Measurements from ENCODE around the gene PRKCE. TPM values are rescaled to one million over a fixed set of nuclear protein-coding genes. Genes with fewer than 3 reads are reported as not detected.
A peak's percentile ranks its signal among the peaks of the same experiment; 100 is the strongest.

The PRKCE gene
- total and polyA plus RNA-seq, 11 donors, result 4.1 to 22.3 (median 16.2) TPM

- H3K4me1 ChIP-seq, result peaks cover 0 to 25% (median 13%) of the 10 kb centered on the region in 12 donors
- H3K27ac ChIP-seq, result no peak overlapping the region
- WGBS, 4 donors, result 84 to 88% (median 85%) methylated on average over 12 of the region's 12 CpGs
- no peaks in the 10 kb centered on the region for H3K27me3 ChIP-seq
- DNase-seq, result no peak
- H3K9me3 ChIP-seq, result no peaks in the 10 kb centered on the region
- ATAC-seq, result no peak
- TF ChIP-seq POLR2A (IDR thresholded peaks at IDR 0.05) (no peak), CTCF (IDR thresholded peaks at IDR 0.05) (peak in 2 of 12 donors; percentile 7 to 13)
- peaks cover 0 to 14% (median 6%) of the 10 kb centered on the region in 9 donors for H3K36me3 ChIP-seq
- no peak overlapping the region for H3K4me3 ChIP-seq
- intact Hi-C loops (cut with DNase I), result loop anchor here in 4 of 10 donors (5.0 to 10.0 kb wide), 7 partner anchors 60 to 123 kb away; partner anchors contain the start of gene EPAS1 (in 1 of the 4)
These were observed 533.5 kb downstream of the PRKCE start for GRCh38 chr2:46184794-46185583.

GRCh38 chr2:46187112-46187618 is 535.7 kb downstream of the PRKCE start:
- intact Hi-C loops (cut with DNase I), result loop anchor here in 3 of 10 donors (5.0 to 10.0 kb wide), 5 partner anchors 62 to 125 kb away; partner anchors contain the start of gene EPAS1 (in 1 of the 3)
- peaks cover 0 to 14% (median 6%) of the 10 kb centered on the region in 9 donors for H3K36me3 ChIP-seq
- no peaks in the 10 kb centered on the region for H3K9me3 ChIP-seq
- H3K27ac ChIP-seq, result peak overlapping the region; percentile 13 to 94 (median 78)
- ATAC-seq (peak; percentile 30 to 69 (median 58)), DNase-seq (peak in 3 of 5 donors; percentile 46 to 59 (median 55))
- H3K4me1 ChIP-seq, result peaks cover 0 to 25% (median 12%) of the 10 kb centered on the region in 12 donors
- H3K27me3 ChIP-seq, result no peaks in the 10 kb centered on the region
- no peak for TF ChIP-seq POLR2A (IDR thresholded peaks at IDR 0.05)
- TF ChIP-seq CTCF (IDR thresholded peaks at IDR 0.05), result no peak
- WGBS, 4 donors, result 44 to 53% (median 45%) methylated on average over 6 of the region's 6 CpGs
- H3K4me3 ChIP-seq, result peak overlapping the region in 9 of 12 donors; percentile 15 to 45 (median 37)

- Histone ChIP-seq H3K9me3 (no peaks in the 10 kb centered on the region), H3K36me3 (peaks cover 0 to 14% (median 6%) of the 10 kb centered on the region in 9 donors), H3K4me3 (no peak overlapping the region), H3K27me3 (no peaks in the 10 kb centered on the region), H3K27ac (peak overlapping the region in 9 of 12 donors; percentile 3 to 94 (median 57)), H3K4me1 (peaks cover 0 to 25% (median 12%) of the 10 kb centered on the region in 12 donors)
- intact Hi-C loops (cut with DNase I), result loop anchor here in 3 of 10 donors (5.0 to 10.0 kb wide), 5 partner anchors 63 to 126 kb away; partner anchors contain the start of gene EPAS1 (in 1 of the 3)
- ATAC-seq (peak in 1 of 4 donors; percentile 40), DNase-seq (no peak)
- 87 to 93% (median 89%) methylated on average over 7 of the region's 7 CpGs for WGBS, 4 donors
- TF ChIP-seq CTCF (IDR thresholded peaks at IDR 0.05), result no peak
- TF ChIP-seq POLR2A (IDR thresholded peaks at IDR 0.05), result no peak
These were observed 536.7 kb downstream of the PRKCE start for GRCh38 chr2:46188041-46188716.
